ENCODE data around the gene GDF2.

Gene GDF2

GRCh38 chr10:47376522-47377220, 54.4 kb downstream of the GDF2 start:
- Histone ChIP-seq H3K4me1 (ENCODE audit: control insufficient read depth in 2 of 2, insufficient read depth in 2 of 2, low read length in 2 of 2) (peaks cover 13 to 28% of the 10 kb centered on the region in 2 donors), H3K4me3 (ENCODE audit: low read length in 2 of 2) (no peak overlapping the region), H3K27me3 (ENCODE audit: control insufficient read depth in 2 of 2, insufficient read depth in 2 of 2, low read length in 2 of 2) (no peaks in the 10 kb centered on the region), H3K9me3 (ENCODE audit: control insufficient read depth in 2 of 2, low read length in 2 of 2) (no peaks in the 10 kb centered on the region), H3K9ac (ENCODE audit: low read depth in 1 of 2, low read length in 2 of 2) (no peak overlapping the region), H3K27ac (ENCODE audit: low read depth in 2 of 2, low read length in 2 of 2) (no peak overlapping the region), H3K36me3 (ENCODE audit: control insufficient read depth in 2 of 2, insufficient read depth in 2 of 2, low read length in 2 of 2) (no peaks in the 10 kb centered on the region)
